ENCODE measurements around the gene FGF12.

The FGF12 gene

GRCh38 chr3:192261135-192261534 is 466.2 kb downstream of the FGF12 start:
- DNase-seq (ENCODE audit: low read depth, low spot score) = no peak

DNA sequence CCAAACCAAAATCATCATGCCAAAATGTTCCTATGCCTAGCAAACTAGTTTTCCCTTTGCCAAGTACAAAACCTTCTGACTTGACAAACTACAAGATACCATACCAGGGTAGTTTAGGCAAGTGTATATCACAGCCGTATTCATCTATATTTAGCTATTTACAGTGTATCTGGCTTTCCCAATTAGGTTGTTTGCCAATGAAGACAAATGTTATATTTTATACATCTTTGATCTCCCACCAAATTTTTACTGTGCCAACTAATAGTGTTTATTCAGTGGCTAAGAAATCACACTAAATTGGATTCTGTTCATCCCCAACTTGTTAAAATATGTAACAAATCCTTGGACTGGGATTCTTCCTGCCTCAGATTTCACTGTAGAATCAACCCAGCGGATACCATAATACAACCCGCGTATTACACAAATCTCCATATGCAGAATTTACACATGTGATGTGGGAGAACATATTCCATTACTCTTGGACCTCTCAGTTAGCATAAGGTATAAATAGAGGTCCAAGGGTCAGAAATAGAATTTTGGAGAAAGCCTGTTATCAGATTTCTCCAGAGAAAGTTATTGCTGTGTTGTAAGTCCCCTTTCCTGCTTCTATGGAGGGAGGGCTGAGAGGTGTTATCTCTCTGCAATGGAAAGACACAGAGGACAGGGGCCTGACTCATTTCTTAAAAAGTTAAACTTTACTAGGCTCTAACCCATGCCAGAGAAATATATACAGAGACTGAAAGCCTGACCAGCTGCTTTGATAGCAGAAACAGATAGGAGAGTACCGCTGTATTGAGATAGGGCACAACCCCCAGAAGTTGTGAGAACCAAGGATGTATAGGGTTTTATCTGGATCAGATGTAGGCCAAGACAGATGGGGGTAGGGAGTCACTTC is 467.0 kb downstream of the FGF12 start:
- no peak for DNase-seq (ENCODE audit: low read depth, low spot score)

DNA sequence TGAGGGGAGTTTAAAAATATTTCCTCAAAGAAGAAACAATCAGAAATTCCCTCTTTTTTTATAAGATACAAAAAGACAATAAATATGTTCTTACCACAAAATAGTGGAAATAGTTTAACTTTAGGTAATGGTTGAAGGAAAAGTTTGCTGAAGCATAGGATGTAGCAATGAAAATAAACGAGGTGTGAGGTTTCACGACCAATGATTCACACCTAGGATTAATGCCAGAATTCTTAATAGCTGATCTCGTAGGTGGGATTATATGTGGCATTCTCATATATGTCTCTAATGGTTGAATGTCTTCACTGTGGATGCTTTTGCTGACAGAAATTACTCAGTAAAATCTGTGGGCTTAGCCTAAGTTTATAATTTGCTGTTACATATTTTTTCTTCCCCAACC is 467.7 kb downstream of the FGF12 start:
- no peak for DNase-seq (ENCODE audit: low read depth, low spot score)

- DNase-seq (ENCODE audit: low read depth, low spot score) = no peak
Observed at GRCh38 chr3:192258721-192259120, 468.6 kb downstream of the FGF12 start.

- no peak for DNase-seq (ENCODE audit: low read depth, low spot score)
Observed at GRCh38 chr3:192255839-192256238, 471.5 kb downstream of the FGF12 start.

- DNase-seq (ENCODE audit: low read depth, low spot score) = no peak
Observed at GRCh38 chr3:192253138-192253887, 474.0 kb downstream of the FGF12 start.

DNA sequence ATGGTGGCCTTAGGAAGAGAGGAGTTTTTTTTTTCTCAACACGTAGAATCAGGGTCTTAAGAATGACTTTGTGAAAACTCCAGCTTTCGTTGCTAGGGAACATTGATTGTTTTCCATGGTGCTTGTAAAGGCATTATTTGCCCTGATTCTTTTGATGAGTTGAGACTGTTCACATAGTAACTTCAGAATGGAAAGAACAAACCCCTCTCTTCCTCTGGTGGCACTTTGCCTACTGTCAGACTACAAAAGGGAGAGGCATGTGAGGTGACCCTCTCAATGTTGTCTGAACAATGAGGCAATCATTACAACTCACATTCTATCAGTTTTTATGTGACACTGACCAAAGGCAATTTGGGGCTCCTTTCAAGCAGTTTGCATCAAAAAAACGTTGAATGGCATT is 477.8 kb downstream of the FGF12 start:
- no peak for DNase-seq (ENCODE audit: low read depth, low spot score)

- DNase-seq (ENCODE audit: low read depth, low spot score) = no peak
Observed at GRCh38 chr3:192246847-192247559, 480.3 kb downstream of the FGF12 start.

DNA sequence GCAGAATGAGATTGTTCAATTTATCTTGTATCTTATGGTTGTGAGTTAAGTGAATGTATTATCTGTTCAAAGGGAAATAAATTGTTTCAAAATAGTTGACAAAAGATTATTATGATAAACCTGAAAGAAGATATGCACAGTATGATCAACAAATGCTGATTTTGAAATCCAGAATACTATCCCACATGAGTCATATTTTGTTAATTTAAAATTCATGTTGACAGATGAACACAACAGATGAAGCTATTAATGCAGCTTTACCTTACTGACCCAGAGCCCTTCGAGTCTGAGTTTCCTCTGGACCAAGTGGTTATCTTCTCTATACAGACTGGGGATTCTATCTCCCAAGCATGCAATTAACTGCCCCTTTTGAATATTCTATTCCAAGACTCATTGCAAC is 482.8 kb downstream of the FGF12 start:
- DNase-seq (ENCODE audit: low read depth, low spot score) = no peak

GRCh38 chr3:192239956-192240355 is 487.4 kb downstream of the FGF12 start:
- DNase-seq (ENCODE audit: low read depth, low spot score) = no peak

- no peak for DNase-seq (ENCODE audit: low read depth, low spot score)
Observed at GRCh38 chr3:192237992-192238608, 489.2 kb downstream of the FGF12 start.

DNA sequence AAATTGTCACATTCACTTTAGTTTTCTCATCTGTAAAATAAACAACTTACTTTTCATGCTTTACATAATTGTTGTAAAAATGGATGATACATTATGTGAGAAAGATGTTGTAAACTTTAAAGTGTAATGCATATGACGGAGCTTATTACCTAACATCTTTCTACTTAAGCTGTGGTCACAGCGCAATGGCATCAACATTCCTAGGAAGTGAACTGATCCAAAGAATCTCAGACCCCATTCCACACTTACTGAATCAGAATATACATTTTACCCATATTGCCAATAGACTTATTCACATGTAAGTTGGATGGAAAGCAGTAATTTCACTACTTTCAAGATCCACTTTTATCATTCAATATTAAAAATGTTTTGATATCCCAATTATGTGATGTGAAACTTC is 497.5 kb downstream of the FGF12 start:
- DNase-seq (ENCODE audit: low read depth, low spot score) = no peak

DNA sequence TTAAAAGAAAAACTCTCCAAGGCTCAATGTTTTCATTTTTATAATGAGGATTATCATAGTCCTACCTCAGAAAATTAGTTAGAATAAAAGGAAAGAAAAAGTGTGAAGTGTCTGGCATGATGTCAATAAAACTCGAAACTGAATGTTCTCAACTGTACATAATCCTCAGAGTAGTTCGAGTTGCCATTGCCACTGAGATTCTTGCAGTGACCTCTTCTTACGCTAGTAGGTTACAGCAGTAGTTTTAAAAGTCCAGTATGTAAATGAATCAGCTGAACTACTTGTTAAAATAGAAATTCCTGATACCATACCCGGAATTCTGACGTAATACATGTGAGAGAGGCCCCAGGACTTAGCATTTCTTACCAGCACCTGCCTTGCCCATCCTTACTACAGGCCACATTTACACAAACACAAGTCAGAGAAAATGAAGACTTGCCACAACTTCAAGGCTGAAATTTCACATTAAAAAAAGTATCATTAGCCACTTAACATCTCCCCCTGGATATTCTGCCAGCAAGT is 502.6 kb downstream of the FGF12 start:
- DNase-seq (ENCODE audit: low read depth, low spot score) = no peak

GRCh38 chr3:192223815-192224214 is 503.5 kb downstream of the FGF12 start:
- DNase-seq (ENCODE audit: low read depth, low spot score) = no peak

DNA sequence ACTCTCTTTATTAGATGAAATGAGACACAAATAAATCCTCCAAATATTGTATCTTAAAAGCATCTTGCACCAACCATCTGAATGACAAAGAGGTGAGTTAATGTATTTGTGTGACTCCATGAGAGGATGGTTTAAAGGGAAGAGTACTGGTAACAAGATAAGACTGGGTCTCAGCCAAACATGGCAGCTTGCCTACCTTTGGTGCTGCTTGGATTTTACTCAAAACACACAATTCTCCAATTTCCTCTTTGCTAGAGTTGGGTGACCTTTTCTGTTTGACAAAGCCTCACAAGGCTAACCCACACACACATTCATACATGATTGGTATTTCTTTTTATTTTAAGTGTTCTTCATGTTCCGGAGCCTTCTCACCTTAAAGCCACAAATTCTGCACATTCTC is 506.4 kb downstream of the FGF12 start:
- no peak for DNase-seq (ENCODE audit: low read depth, low spot score)

GRCh38 chr3:192219926-192220325 is 507.4 kb downstream of the FGF12 start:
- DNase-seq (ENCODE audit: low read depth, low spot score) = no peak

- DNase-seq (ENCODE audit: low read depth, low spot score) = no peak
Observed at GRCh38 chr3:192216067-192216466, 511.3 kb downstream of the FGF12 start.

DNA sequence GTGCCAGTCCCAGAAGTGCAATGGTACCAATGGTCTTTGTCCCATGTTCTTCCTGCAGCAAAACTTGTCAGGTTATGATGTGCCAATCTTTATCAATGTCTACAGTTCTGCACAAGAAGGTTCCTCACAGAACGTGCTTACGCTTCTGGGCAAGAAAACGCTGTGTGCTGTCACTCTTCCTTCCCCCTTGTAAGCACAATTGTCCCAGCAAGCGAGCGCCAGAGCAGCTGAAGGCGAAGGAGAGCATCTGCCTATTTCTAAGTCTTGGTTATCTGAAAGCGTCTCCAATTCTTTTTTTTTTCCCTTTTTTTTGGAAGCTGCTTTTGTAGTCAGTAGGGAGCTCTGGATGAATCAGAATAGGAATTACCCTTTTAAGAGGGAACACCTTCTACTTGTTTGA is 514.4 kb downstream of the FGF12 start:
- DNase-seq (ENCODE audit: low read depth, low spot score) = no peak

DNA sequence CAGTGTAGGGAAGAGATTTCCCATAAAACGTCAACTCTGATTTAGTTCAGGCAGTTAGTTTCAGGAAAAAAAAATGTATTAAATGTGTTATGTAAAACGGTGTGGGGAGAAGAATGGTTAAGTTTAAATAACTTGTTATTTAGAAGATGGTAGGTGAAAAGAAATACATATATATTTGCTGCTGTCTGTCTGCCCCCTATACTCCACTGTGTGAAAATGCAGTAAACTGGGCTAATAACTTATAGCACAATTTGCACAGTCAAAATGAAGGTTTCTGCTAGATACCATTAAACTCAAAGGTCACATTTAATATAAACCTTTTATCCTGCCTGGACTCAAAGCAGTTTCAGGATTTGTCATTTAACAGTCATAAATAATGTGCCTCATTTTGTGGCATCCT is 515.0 kb downstream of the FGF12 start:
- no peak for DNase-seq (ENCODE audit: low read depth, low spot score)

- no peak for DNase-seq (ENCODE audit: low read depth, low spot score)
Observed at GRCh38 chr3:192207651-192208050, 519.7 kb downstream of the FGF12 start.

GRCh38 chr3:192207239-192207638 is 520.1 kb downstream of the FGF12 start:
- DNase-seq (ENCODE audit: low read depth, low spot score) = no peak

- no peak for DNase-seq (ENCODE audit: low read depth, low spot score)
Observed at GRCh38 chr3:192194085-192194484, 533.3 kb downstream of the FGF12 start.
